Measurements from ENCODE around the gene FAM120B.

FAM120B gene

DNA sequence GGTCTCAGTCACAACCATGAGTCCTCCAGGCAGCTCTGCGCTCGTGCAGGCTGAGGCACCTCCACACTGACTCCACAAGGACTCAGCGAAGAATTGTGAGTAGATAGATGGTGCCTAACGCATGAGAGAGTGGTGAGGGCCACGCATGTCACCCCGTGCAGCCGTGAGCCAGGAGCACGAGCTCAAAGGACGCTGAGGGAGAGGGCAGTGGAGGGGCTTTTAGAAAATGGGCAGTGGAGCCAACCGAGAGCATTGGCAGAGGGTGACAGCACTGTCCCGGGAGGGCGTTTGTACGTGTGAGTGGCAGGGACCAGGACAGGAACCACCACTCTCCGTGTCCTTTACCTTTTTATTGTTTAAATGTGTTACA is 141.0 kb downstream of the FAM120B start:
- no peak for DNase-seq

DNA sequence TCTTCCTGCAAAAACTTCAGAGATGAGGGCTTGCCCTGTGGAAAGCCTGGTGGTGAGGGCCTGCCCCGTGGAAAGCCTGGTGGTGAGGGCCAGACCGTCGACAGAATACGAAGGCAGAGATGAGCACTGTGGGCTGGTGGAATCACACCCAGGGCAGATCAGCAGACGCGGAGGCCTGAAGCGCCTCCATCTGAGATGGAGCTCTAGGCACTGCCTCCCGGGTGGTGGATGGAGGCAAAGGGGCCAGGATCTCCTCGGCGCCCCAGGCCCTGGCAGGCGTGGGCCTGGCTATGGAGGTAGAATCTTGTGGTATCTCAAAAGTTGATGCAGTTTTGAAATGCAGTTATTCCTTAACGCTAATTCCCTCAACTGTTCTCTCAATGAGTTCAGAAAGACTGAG is 141.8 kb downstream of the FAM120B start:
- no peak for DNase-seq

DNA sequence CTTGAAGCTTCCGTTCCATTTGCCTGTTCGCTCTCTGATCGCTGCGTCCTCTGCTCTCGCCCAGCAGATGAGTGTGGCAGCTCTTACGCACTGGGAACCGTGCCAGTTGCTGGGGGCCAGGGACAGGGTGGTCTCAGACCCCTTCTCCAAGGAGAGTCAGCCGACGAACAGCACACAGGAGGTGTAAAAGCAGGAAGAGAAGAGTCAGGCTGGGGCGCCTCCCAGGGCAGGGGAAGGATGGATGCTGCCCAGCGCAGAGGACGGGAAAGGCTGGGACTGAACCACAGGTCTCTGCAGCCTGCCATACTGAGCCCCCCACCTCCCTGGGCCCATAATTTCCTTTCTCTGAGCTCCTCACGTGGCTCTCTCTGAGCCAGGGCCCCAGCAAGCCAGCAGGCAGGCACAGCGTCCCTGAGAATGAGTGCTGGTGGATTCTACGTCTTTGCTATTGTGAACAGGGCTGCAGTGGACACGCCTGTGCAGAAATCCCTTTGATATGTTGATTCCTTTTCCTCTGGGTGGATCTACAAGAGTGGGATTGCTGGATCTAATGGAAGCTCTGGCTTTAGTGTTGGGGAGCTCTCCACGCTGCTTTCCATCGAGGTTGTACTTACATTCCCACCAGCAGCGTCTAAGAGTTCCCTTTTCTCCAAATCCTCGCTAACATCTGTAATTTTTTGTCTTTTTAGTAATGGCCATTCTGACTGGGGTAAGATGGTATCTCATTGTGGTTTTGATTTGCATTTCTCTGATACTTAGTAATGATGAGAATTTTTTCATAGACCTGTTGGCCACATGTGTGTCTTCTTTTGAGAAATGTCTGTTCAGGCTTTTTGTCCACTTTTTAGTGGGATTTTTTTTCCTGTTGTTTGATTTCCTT is 142.4 kb downstream of the FAM120B start:
- no peak for DNase-seq

DNA sequence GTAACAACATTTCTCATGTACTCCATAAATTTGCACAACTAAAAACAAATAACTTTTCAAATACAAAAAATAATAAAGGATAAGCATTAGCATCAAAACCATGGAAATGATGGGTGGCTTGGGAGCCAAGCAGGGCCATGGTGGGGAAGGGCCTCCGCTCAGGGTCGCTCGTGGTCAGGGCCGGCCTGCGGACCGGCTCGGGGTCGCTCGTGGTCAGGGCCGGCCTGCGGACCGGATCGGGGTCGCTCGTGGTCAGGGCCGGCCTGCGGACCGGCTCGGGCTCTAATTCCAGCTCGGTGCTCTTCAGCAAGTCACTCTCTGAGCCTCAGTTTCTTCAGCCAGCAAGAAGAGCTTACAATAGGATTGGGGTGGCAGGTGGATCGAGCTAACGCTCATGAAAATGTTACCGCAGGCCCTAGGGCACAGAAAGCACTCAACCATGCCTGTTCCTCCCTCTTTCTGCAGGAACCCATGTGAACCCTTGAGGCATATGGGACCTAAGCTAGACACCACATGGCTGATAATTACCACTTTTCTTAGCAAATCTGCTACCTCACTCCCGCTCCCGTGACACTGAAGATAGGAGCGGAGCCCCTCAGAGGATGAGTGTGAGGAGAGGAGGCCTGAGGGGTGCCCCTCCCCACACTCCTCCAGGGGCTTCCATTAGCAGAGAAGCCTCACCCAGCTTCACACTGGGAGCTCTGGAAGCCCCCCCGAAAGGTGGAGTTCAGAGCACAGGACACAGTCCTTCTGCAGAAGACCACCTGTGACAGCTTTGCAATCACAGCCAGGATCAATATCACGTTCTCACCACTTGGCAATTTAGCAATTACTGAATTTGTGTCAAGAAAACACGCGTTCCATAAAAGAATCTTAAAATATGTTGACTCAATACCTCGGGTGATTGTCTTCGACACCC is 143.5 kb downstream of the FAM120B start:
- no peak for DNase-seq

DNA sequence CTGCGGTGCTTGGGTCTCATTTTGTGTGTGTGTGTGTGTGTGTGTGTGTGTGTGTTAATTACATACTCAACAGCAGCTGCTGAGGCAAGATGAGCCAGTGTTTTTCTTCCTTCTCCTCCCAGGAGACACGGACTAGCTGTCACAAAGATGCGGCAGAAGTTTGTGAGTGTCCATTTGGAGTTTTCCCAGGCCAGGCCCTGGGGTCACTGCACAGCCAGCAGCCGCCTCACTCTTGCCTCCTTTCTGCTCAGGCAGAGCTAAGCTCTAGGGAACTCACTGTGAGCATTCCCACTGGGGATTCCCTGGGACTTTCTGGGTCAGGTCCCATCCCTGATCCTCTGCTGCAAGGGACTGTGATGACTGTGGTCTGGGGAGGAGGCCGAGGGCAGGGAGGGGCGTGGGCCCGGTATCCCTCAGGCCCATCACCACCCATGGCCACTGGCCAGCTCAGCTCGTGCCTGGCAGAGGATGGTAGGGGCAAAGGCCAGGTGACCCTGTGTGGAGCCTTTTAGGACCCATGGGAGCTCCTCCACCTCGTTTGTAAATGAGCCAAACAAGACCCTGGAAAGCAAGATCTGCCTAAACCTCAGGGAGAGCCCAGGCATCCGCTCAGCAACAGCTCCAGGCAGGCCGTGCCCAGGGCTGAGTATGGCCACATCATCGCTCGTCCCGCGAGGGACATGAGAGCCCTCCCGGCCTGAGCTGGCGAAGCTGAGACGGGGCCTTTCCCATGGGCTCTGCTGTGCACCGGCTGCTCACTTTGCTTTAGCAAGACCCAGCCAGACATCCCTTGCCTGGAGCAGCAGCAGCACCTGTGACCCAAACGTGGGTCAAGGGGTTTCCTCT is 144.6 kb downstream of the FAM120B start:
- no peak for DNase-seq

DNA sequence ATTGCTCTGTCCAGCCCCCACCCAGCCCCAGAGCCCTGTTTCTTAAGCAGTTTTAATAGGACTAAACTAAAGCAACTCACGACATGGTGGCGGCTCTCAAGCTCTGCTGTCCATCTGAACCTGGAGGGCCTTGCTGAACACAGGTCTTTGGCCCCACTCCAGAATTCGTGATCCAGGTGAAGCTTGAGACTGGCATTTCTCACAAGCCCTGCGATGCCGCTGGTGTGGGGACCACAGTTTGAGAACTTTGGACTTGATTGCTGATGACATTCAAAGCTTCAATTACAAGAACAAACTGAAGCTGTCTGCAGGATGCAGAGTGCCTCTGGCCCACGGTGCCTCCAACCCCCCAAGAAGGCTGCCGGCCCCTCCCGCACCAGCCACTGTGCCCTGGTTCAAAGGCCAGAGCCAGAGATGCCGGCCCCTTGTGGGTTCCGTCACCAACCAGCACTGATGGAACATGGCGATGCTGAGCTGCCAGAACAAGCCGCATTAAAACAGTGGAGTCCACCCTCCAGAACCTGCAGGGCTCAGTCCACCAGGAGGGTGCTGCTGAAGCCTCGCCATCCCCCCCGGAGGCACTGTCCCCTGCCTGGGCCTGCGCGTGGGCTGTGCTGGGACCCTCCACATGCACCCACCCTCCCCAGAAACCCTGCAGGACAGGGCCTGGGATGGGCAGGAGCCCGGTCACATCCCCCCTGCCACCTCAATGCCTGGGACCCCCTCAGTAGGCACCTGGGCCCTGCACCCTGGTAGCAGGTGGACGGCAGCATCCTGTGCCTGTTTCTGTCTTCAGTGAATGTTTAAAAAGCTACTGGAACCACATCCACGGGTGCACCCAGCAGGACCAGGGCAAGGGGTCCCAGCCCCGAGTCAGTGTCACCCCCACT is 145.4 kb downstream of the FAM120B start:
- DNase-seq, result no peak

DNA sequence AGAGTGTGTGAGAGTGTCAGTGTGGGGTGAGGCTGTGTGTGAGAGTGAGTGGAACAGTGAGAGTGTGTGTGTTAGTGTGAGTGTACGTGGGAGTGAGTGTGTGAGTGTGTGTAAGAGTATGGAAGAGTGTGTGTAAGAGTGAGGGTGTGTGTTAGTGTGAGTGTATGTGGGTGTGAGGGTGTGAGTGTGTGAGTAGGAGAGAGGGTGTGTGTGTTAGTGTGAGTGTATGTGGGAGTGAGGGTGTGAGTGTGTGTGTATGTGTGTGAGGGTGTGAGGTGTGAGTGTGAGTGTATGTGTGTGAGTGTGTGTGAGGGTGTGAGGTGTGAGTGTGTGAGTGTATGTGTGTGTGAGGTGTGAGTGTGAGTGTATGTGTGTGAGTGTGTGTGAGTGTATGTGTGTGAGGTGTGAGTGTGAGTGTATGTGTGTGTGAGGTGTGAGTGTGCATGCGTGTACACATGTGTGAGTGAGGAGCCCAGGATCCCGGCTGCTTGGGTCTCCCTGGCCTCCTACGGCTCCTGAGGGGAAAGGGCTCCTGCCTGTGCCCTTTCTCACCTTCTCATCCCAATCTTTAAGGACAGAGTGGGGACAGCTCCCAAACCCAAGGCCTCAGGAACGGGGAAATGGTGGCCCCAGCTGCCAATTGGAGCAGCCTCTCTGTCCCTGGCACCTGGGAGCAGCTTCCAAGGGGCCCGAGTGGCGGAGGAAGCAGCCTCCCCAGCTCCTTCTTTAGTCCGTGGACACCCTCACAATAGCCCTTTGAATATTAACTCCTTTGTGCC is 146.4 kb downstream of the FAM120B start:
- DNase-seq, result no peak

DNA sequence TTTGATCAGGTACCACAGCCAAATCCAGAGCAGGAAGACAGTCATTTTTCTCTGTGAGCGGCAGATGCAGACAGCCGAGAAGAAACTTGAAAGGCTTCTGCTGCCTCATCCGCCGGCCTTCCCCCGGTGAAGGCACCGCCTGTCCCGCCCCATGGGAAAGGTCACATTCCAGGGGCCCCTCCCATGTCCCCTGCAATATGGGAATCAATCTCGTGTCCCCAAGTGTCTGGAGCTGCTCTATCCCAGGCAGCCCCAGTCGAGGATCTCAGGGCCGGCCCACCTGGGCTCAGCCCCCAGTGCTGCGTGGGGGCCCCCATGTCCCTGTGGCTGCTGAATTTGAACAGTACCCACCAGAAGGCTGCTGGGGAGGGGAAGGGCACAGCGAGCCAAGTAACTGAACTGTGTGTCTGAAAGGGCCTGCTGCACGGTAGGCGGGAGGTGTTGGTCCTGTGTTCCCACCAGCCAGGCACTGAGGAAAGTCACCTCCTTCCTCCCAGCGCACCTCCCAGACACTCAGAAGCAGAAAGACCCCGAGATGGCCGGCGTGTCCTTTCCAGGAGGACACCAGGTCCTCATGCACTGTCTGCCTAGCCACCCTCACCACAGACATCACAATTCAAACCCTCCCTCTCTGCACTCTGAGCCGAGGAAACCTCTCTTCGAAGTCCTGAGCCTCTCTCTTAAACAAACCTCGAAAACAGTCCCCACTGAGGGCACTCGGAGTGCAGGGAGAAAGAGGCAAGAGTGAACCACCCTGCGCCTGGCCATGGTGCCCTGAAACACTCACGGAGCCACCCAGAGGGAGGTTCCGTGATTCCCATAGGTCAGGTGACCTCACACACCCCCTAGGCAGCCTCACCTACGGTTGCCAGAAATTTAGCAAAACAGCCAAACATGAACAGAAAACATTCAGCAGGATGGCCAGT is 147.3 kb downstream of the FAM120B start:
- DNase-seq, result no peak

DNA sequence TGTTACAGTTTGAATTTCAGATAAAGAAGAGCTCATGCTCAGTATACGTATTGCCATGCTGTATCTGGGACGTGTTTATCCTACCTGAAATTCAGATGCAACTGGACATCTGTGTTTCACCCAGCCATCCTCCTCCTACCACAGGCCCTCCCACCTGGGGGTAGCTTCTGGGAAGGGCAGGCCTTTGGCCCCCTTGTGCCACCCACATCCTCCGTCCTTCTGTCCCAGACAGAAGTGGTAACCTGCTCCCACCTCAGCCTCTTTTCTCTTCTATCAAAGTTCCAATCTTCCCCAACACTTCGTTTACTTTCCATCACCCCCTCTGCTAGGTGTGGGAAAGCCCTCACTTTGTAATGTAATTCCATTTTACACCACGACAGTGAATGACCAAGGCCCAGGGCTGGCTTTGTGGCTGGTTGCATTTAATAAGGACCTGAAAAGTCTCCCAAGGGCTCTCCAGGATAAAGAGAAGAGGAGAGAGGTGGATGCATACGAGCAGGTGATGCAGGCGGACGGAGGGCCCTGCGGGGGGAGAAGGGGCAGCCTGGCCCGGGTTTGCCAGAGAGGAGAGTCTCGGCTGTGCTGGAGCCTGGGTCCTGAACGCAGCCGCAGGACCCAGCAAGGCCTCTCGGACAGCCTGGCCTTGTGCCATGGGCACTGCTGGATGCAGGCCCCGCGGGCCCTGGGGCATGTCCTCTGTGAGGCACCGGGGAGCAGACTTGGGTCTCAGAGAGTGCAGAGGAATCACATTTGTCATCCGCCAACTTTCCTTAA is 148.1 kb downstream of the FAM120B start:
- no peak for DNase-seq

DNA sequence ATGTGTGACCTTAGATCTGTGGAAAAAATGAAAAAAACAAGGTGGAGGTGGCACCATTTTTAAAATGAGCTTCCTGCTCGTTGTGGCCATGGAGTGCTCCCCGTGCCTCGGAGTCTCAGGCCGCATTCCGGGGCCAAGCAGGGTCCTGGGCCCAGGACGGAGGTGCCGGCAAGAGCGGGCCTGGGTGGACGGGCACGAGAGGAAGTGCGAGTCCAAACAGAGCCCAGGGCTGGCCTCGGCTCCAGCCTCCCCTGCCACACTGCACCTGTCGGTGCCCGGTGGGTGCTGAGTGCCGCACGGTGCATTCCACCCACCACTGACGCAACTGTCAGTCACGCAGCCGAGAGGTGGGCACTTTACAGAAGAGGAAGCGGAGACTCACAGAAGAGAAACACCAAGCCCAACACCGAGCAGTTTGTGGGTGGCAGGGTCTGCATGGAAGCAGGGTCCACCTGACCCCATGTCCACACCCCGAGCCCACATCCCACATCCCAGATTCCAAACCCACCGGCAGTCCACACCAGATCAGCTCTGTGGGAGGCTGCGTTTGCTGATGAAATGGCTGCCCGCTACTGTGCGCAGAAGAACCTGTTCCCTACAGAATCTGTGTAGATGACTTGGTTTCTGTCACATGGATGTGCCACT is 148.9 kb downstream of the FAM120B start:
- no peak for DNase-seq

DNA sequence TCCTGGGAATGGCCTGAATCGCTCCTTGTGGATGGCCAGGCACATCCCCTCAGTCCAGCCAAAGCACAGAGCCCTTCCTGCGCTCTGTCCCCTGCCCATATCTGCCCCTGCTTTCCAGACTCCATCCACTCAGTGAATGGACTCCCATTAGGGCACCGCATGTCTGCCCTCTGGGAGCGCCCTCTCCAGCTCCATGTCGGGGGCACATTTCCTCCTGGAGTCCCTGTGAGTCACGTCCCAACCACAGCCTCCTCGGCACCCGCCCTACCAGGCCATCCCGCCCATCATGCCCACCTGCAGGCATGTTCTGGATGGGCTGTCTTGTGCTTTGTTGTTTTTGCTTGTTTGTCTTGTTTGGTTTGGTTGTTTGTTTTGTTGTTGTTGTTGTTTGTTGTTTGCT is 149.8 kb downstream of the FAM120B start:
- no peak for DNase-seq

Data from activated CD4-positive, alpha-beta T cell treated with anti-CD3 and anti-CD28 coated beads, Interleukin-2, amount 50 U/mL, for 16 hours (primary cell).